HT1080 (cell line): ENCODE results near the gene MICAL3. TPM values are rescaled to one million over a fixed set of nuclear protein-coding genes. Genes with fewer than 3 reads are reported as not detected.

ENCODE experiments used
- DNase-seq: peaks from one replicate; pipeline ENCODE4 v3.0.0-alpha.2; 2015; ENCODE audit warnings: low read depth
- total RNA-seq: library from RNA; depleted of rRNA; stranded (reverse); fragments of >200 nt; shearing (Covaris generic); gene quantifications from 2 replicates; pipeline ENCODE4 v1.2.3, GENCODE V29; 2014

The MICAL3 gene
- total RNA-seq, 1 experiment from 2014 or later = 29.2 TPM

DNA sequence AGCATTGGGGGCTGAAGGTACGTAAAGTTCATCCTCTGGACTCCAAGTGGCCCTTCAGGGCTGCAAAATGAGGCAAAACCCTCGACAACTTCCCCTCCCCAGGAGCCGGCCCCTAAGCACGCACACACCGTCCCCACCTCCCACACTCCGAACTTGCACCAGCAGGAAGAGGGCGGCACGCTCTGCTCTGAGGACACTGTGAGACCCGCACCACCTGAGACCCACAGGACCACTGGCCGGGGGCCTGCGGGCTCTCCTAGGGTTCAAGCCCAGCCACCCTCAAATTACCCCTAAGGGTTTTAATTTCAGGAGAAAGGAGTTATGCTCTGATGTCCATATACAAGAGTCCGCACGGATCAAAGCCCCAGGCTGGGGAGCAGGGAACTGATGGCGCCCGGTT is 200.4 kb downstream of the MICAL3 start:
- no peak for DNase-seq

- no peak for DNase-seq
Observed at GRCh38 chr22:17823226-17823625, 201.1 kb downstream of the MICAL3 start.

DNA sequence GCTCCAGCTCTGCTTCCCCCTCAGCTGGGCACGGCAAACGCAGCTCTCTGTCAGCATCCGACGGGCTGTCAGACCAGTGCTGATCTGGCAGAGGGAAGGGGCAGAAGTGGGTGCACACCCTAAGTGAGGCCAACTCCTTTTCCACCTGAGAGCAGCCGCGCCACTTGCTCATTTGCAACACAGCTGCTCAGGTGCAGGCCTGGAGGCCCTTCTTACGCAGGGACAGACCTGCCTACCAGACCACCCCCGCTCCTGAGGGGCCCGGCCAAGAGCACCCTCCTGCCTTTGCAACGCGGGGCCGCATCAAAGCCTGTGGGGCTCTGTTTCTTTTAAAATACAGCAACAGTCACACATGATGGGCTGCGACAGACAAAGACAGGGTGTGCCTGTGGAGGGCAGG is 202.3 kb downstream of the MICAL3 start:
- DNase-seq = no peak

- DNase-seq = no peak
Observed at GRCh38 chr22:17820879-17821439, 203.4 kb downstream of the MICAL3 start.

DNA sequence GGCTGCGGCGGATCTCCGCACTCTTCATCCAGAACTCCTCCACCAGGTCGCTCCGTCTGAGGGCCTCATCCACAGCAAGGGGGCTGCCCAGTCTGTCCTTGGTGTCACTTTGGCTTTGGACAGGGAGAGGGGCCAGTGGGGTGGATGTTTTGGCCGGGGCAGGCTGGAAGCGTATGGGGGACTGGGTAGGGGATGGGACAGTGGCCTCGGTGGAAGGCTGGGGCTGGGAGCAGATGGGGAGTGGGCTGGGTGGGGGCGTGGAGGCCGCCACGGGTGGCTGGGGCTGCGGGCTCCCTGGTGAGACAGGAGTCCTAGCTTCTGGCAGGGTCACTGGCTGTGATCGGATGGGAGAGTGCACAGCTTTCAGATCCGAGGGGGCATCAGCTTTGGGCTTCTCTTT is 205.7 kb downstream of the MICAL3 start:
- no peak for DNase-seq

- DNase-seq = no peak
Observed at GRCh38 chr22:17818180-17818579, 206.2 kb downstream of the MICAL3 start.

- DNase-seq = no peak
Observed at GRCh38 chr22:17817511-17818065, 206.8 kb downstream of the MICAL3 start.

DNA sequence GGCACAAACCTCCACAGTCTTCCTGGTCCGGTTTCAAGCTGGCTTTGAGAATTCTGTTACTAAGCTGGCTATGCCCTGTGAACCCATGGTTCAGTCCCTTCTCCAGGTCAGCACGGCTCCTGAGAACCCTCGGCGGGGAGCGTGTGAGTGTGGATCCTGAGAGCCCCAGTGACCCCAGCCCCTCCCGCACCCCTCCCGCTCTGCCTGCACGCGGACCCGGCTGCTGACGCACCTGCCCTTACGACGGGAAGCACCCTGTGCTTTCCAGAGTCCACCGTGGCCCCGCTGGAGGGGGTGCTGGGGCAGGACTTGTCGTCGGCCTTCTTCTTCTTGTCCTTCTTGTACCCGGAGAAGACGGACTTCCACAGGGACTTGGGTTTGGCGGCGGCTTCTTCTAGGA is 207.3 kb downstream of the MICAL3 start:
- DNase-seq = no peak

- DNase-seq = no peak
Observed at GRCh38 chr22:17816649-17817048, 207.7 kb downstream of the MICAL3 start.

DNA sequence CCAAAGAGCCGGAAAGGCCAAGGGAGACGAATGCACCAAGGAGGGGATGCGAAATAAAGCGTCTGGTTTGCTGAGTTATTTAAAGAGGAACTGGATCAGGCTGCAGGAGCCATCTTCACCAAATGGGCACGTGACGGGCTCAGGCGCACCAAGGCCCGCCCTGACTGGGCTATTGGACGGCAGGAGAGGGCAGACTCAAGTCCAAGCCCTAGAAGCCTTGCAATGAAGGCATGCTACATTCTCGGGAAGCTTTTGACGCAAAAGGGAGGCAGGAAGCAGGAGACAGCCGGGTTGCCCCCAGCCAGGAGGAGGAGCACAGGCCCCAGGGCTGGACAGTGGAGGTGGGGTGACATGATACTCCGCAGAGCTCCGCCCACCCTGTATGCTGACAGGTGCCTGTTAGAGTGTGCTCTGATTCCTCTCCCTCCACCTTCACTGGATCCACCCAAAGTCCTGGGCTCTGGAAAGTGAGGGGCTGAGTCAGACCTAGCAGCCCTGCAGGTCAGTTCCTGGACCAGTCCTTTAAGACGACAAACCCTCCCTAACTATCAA is 208.6 kb downstream of the MICAL3 start:
- DNase-seq = no peak

- DNase-seq = no peak
Observed at GRCh38 chr22:17814830-17815229, 209.5 kb downstream of the MICAL3 start.

DNA sequence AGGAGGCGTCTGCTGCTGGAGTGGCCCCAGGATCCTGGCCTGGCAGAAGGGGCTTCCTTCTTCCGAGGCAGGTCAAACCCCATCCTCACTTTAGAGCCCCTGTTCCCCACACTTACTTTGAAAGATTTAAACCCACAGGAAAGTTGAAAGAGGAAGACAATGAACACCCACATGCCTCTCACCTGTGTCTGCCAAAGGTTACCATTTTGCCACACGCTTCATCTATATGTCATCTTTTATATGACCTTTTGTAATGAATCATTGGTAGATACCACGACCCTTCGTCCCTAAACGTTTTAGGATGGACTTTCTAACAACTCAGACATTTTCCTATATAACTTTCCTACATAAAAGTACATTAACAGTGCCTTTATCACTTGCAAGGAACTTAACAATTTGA is 210.3 kb downstream of the MICAL3 start:
- DNase-seq = no peak

DNA sequence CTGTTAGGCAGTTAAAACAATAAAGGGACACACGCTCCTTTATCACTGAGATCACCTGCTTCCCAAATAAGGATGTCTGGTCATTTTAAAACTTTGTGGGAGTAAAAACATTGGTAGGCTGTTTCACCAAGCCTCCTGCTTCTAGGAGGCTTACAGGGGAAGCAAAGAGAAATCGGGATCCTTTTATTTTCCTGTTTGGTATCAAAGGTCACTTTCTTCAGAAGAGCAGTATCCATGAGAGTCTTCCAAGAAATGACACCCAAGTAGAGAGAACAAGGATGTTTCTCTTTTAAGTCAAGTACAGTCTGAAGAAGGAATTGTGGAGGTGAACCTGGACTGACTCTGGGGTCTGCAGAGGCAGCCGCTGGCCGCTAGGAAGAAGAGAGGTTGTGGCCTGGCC is 213.2 kb downstream of the MICAL3 start:
- DNase-seq = no peak

GRCh38 chr22:17810570-17811116 is 213.7 kb downstream of the MICAL3 start:
- DNase-seq = no peak

DNA sequence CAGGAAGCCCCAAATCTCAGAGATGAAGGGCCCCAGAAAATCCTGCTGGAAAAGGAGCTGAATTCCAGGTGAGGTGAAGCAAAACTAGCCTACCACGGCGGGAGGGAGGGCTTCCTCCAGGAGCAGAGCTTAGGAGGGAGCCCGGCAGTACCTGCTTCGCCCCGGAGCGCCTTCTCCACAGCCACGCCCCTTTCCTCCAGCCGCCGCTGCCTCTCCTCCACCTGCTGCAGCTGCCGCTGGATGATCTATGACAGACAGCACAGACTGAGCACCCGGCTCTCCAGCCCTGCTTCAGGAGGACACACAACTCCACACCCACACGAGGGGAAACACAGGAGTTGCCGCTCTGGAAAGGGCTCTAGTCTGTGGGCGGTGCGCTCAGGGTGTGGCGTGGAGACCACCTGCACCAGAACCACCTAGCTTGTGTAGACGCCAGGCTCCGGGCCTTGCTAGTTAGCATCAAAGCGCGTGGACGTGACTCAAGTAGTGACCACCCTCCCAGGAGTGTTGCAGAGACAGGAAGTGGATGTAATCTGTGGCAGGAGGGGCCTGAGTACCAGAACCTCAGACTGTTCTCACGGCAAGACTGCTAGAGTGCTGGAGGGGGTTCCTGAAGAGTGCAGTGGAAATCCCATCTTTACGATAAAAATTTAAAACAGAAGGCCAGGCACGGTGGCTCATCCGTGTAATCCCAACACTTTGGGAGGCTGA is 215.5 kb downstream of the MICAL3 start:
- DNase-seq = no peak

DNA sequence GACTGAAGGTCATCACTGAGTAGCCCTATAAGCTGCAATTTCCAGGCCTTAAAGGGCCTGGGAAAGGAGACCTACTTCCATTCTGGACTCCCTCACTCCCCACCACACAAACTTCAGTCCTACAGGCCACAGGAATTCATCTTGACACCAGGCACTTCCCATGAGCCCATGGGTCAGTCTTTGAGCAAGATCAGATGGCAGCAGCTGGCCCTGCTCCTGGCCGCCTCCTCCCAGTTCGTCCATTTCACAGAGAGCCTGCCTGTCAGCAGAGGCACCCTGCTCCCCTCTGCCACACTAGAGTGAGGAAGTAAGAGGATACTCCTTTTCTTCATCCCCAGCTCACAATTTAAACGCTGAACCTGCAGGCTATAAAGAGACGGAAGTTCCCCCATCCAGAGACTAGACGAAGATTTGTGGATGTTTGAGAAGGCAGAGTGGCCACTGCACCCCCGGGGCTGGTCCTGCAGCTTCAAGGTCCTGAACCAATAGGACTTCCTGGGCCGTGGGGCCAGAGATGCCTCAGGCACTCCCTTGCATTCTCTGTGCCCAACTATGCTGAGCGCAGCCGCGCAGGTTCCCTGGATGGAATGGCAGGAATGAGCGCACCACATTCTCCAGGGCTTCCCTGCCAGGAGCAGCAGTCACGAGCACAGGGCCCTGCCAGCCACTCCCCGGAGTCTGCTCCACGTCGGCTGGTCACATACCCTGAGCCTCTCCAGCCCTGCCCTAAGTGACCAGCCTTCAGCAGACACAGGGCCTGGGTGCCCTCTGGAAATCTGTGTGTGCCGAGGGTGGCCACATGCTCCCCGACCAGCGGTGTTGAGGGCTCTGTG is 216.6 kb downstream of the MICAL3 start:
- no peak for DNase-seq

DNA sequence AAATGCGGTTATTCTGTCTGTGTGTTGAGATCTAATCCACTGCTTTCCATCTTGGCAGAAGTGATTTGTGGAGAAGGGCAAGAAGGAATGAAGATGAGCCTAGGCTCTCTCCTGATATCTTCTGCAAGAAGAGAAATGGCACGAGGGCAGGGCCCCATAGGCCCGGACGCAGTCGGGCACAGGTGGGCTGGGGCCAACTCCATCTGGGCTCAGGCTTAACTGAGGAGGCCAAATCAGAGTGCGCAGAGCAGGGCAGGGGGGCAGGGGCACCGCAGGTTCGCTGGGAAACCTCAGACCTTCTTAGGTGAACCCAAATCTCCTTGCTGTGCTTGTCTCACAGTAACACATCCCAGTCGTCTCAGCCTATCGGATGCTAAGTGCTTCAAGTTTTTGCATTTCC is 217.3 kb downstream of the MICAL3 start:
- DNase-seq = no peak

- no peak for DNase-seq
Observed at GRCh38 chr22:17806437-17806836, 217.9 kb downstream of the MICAL3 start.

DNA sequence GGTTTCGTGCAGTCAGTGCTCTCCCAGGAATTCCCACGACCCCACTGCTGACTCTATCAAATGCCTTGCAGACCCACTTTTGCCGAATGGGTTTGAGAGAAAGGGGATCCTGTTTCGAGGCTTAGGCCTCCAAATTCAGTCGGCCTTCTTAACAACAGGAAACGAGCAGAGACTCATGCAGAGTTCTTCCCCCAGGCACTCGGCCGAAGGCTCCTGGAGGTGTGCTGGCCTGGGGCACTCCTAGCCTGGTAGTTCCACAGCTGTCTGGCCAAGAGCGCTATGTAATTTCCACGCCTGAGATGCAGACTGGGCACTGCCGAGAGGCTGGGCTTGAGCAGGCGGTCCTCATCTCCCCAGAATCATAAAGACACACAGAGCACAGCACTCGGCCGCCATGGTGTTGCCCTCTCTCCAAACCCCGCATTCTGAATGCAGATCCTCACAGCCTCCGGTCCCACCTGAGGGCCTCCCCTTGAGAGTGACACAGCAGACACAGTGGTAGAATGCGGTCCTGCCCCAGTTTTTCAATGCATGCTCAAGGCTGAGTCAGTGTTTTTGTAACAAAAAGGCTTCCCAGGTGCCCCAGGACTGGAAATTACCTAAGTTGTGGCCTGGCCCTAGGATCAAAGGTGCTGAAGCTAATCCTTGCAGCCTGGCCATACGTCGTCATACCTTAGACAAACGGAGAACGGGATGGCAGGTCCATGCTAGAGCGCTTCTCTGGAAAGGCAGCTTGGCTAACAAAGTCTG is 219.9 kb downstream of the MICAL3 start:
- DNase-seq = no peak

DNA sequence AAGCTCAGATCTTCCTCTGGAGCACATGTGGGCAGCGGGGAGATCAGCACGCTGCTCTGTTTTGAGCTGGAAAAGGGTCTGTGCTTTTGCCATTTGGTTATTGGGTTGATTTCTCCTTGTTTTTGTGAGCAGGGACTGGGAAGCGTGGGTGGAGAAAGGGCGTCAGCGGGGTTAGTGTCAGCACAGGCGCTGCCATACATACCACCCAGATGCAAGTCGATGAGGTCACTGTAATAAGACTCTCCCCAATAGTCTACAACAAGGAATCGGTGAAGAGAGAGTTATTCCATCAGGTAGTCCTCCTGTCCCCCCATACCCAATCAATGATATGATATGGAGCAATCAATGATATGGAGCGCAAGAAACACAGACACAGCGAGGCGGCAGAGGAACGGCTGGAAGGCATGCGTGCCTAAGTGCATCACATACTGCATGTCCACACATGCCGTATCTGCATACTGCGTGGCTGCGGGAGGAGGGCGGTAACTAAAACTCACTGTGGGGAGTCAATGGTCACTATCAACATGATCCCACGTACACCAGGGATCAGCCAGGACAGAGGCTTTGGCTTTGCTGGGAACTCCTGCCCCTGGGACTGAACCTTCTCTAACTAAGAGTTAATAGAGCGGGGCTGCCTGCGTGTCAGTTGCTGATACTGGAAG is 220.6 kb downstream of the MICAL3 start:
- DNase-seq = no peak
